K562 (cell line): ENCODE results near the gene COL4A1. TPM values are rescaled to one million over a fixed set of nuclear protein-coding genes. Genes with fewer than 3 reads are reported as not detected.

Source experiments
- ATAC-seq: fragments of 200-7000 bp; cut with Tn5 transposase; 3 replicates; pipeline ENCODE4 v1.9.1; 2020; ENCODE audit warnings: moderate library complexity
- BruUV-seq: library from RNA; stranded (reverse); fragments of 400-500 nt; replicated peaks from 2 replicates; lab custom pipeline; 2021; lab: Mats Ljungman, UMichigan
- CTCF ChIA-PET: fragments of 300-600 bp; formaldehyde crosslinking; extraction: SDS; loops from one replicate; lab custom pipeline; 2021; ENCODE audit warnings: low intra/inter-chr PET ratio; lab: Yijun Ruan, JAX
- POLR2A ChIA-PET: fragments of 300-600, 350-650 bp; sonication (Branson Sonifier 250); formaldehyde crosslinking; extraction: SDS; loops from one replicate; lab custom pipeline; 2021; ENCODE audit warnings: antibody characterized with exemption, inconsistent platforms; lab: Yijun Ruan, JAX
- DNase-seq, 4 experiments: peaks; one replicate each; pipeline versions ENCODE4 v3.0.0 to v3.0.0-alpha.2; 2011 to 2018; ENCODE audit warnings: low spot score in 3 of 4, mixed read lengths in 3 of 4; ENCODE audit errors: extremely low read depth in 1 of 4
- FAIRE-seq: peaks from 2 replicates; lab custom pipeline; 2011; peaks lifted over from hg19 to GRCh38; lab: Jason Lieb, UNC
- H2AFZ ChIP-seq: 2 replicates; pipeline ENCODE4 v1.6.0; 2011; ENCODE audit warnings: low read depth, low read length, control low read depth, inconsistent platforms
- H3K27ac ChIP-seq: fragments of 200-600 bp; 3 replicates; pipeline ENCODE4 v1.8.0; 2011; ENCODE audit warnings: low read depth, mild to moderate bottlenecking, control low read depth, inconsistent platforms, low read length, moderate library complexity, mixed read lengths; ENCODE audit errors: extremely low read depth
- H3K27me3 ChIP-seq, 2 experiments: fragments of 300-600 bp in 1 of 2; 2 replicates in 1 of 2; 3 replicates in 1 of 2; pipeline versions ENCODE4 v1.6.0 to v1.8.0; 2011; ENCODE audit warnings: inconsistent platforms in 2 of 2, low read length in 2 of 2, mild to moderate bottlenecking in 1 of 2, mixed read lengths in 1 of 2, moderate library complexity in 1 of 2; ENCODE audit not compliant: control insufficient read depth in 2 of 2, insufficient read depth in 2 of 2
- H3K36me3 ChIP-seq: fragments of 300-600 bp; 3 replicates; pipeline ENCODE4 v1.8.0; 2011; ENCODE audit warnings: mild to moderate bottlenecking, low read length, inconsistent platforms; ENCODE audit not compliant: control insufficient read depth, insufficient read depth
- H3K4me1 ChIP-seq, 2 experiments: fragments of 200-600 bp in 1 of 2; replicated peaks in 1 of 2; 2 replicates in 1 of 2; 3 replicates in 1 of 2; pipeline versions ENCODE4 v1.5.1 to v1.8.0; 2011; ENCODE audit warnings: inconsistent platforms in 2 of 2, low read length in 2 of 2, mild to moderate bottlenecking in 1 of 2, mixed read lengths in 1 of 2, moderate library complexity in 1 of 2; ENCODE audit not compliant: control insufficient read depth in 2 of 2, insufficient read depth in 2 of 2
- H3K4me2 ChIP-seq: 2 replicates; pipeline ENCODE4 v1.6.1; 2011; ENCODE audit warnings: low read length, control low read depth, inconsistent platforms, mixed read lengths; ENCODE audit not compliant: insufficient read depth
- H3K4me3 ChIP-seq: fragments of 200-600 bp; sonication (generic), shearing (Covaris generic); 2 replicates; pipeline ENCODE4 v1.5.1; 2016; ENCODE audit warnings: control low read depth, inconsistent platforms
- H3K79me2 ChIP-seq: fragments of 200-600 bp; 3 replicates; pipeline ENCODE4 v1.8.0; 2011; ENCODE audit warnings: low read length, inconsistent platforms; ENCODE audit not compliant: control insufficient read depth, insufficient read depth
- H3K9ac ChIP-seq, 2 experiments: 2 replicates each; pipeline versions ENCODE4 v1.6.0 to v1.6.1; 2011; ENCODE audit warnings: low read depth in 2 of 2, low read length in 2 of 2, control low read depth in 1 of 2, inconsistent platforms in 1 of 2, mild to moderate bottlenecking in 1 of 2, mixed read lengths in 1 of 2; ENCODE audit not compliant: insufficient read depth in 1 of 2
- H3K9me1 ChIP-seq: one replicate; pipeline ENCODE4 v1.6.0; 2011; ENCODE audit warnings: inconsistent platforms, mild to moderate bottlenecking, low read length, moderate library complexity; ENCODE audit not compliant: control insufficient read depth, insufficient read depth
- H3K9me3 ChIP-seq: replicated peaks from 2 replicates; pipeline ENCODE4 v1.5.1; 2011; ENCODE audit warnings: low read depth, low read length, inconsistent platforms; ENCODE audit not compliant: control insufficient read depth, insufficient read depth
- H4K20me1 ChIP-seq: replicated peaks from 2 replicates; pipeline ENCODE4 v1.6.1; 2011; ENCODE audit warnings: low read length, inconsistent platforms, mixed read lengths; ENCODE audit not compliant: control insufficient read depth, insufficient read depth
- ATF1 ChIP-seq, 2 experiments: fragments of 450-650 bp in 1 of 2; IDR thresholded peaks; 2 replicates each; pipeline ENCODE4 v1.6.1; 2016; ENCODE audit warnings: missing compliant biosample characterization in 1 of 2, missing genetic modification characterization in 1 of 2
- GABPA ChIP-seq: fragments of 200-800 bp; sonication (Bioruptor generic); conservative IDR thresholded peaks from 2 replicates; pipeline ENCODE4 v1.6.1; 2016; ENCODE audit warnings: low read depth, missing genetic modification characterization, missing compliant biosample characterization
- HNRNPK ChIP-seq: fragments of 200-400 bp; formaldehyde crosslinking; IDR thresholded peaks from one replicate; pipeline ENCODE4 v1.6.1; 2018; ENCODE audit warnings: mild to moderate bottlenecking, low read depth, low read length; ENCODE audit not compliant: poor library complexity, severe bottlenecking
- PCBP2 ChIP-seq: fragments of 200-400 bp; formaldehyde crosslinking; IDR thresholded peaks from 2 replicates; pipeline ENCODE4 v1.6.1; 2018; ENCODE audit warnings: low read length, low read depth, mild to moderate bottlenecking, moderate library complexity; ENCODE audit not compliant: poor library complexity, severe bottlenecking
- WGBS: fragments of 100-300 bp; shearing (Covaris generic); methylation state at CpG from one replicate; pipeline ENCODE4 v1.1.6; 2016; ENCODE audit warnings: low coverage, mixed read lengths; ENCODE audit not compliant: insufficient coverage; ENCODE audit errors: missing lambda C conversion rate; 5-methylcytosine and 5-hydroxymethylcytosine counted together
- in situ Hi-C: fragments of 300-500 bp; cut with MboI; formaldehyde crosslinking; loops from 4 replicates; pipeline ENCODE4 v1.15.0; 2018; ENCODE audit warnings: inconsistent platforms, mixed read lengths
- intact Hi-C: fragments of 100-400 bp; cut with micrococcal nuclease; formaldehyde crosslinking; loops from 2 replicates; pipeline ENCODE4 v1.14.2; 2022
- polyA plus RNA-seq, 8 experiments: library from polyadenylated mRNA; depleted of rRNA in 4 of 8; stranded (reverse) in 5 of 8; unstranded in 3 of 8; fragments of >200 nt; fragmentation: Nextera tagmentation in 2 of 8; fragmentation: Illumina TruSeq in 1 of 8; extraction: Ambion mirVana in 2 of 8; extraction: Trizol in 1 of 8; gene quantifications; 2 replicates each; pipeline versions ENCODE4 v1.2.1 to v1.2.3, GENCODE V29; 2011 to 2014; ENCODE audit warnings: inconsistent platforms in 1 of 8, missing spikeins in 1 of 8
- total RNA-seq, 7 experiments: library from RNA; depleted of rRNA in 6 of 7; stranded (reverse); fragments of >200 nt in 6 of 7; fragmentation: Illumina TruSeq in 2 of 7; extraction: Trizol in 2 of 7; gene quantifications; 2 replicates each; pipeline versions ENCODE4 v1.2.1 to v1.2.3, GENCODE V29; 2011 to 2021; ENCODE audit warnings: low replicate concordance in 1 of 7

The COL4A1 gene
- total and polyA plus RNA-seq, 9 of the 15 experiments (the other 6 are each of a cell fraction or from before 2014, with no cell fraction given): 0.35 TPM; not detected in 8

DNA sequence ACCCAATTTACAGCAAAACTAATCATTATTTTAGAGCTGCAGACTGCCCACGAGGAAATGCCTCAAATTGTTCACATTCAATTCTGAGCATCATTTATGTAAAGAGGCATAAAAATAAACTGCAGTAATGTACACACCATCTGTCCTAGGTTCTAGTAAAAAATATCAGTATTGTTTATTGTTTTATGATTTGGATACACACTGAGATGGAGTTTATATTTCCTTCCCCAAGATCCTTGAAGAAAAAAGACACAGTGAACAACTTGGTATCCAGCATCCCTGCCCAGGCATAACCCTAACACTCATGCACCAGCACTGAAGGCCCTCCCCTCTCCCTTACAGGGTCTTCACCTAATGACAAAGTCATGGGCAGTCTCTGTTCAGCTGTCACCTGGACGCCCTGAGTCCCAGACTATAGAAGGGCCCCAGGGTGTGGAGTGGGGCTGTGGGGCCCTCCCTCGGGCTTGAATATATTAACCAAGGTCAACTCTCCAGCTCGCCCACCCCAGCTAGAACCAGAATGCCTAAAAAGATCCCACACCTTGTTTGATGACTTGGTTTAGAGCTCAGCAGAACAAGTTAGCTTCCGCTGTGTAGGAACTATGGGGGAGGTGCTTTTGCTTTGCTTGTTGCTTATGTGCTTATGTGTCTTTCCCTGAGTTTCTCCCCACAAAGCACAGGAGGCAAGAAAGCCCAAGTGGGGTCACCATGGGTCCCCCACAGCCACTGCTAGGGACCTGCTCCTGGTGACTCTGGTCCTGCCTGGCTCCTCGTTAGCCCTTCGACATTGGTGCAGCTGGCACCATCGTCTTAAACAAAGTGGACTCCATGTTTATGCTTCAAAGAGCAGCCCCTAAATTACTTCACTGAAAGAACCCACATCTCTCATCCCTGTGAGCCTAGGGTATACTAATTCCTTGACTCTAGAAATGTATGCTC is 111.1 kb downstream of the COL4A1 start:
- Histone ChIP-seq H3K36me3 (no peaks in the 10 kb centered on the region), H3K4me2 (no peak overlapping the region), H3K27ac (no peak overlapping the region), H3K79me2 (no peaks in the 10 kb centered on the region), H2AFZ (no peak overlapping the region), H4K20me1 (no peaks in the 10 kb centered on the region; the same call in 1 of the 2 replicates), H3K4me1 (no peaks in the 10 kb centered on the region), H3K4me3 (no peak overlapping the region), H3K9me1 (no peaks in the 10 kb centered on the region), H3K27me3 (peaks cover 2 to 28% of the 10 kb centered on the region in 2 experiments; a peak in 2 of 5 replicates), H3K9me3 (no peaks in the 10 kb centered on the region), H3K9ac (no peak overlapping the region)
- ATAC-seq: no peak
- intact Hi-C loops: no loop called here
- no peak for TF ChIP-seq PCBP2
- no peak for TF ChIP-seq ATF1 (CRISPR knock-in tag; IDR thresholded peaks at IDR 0.05)
- no peak for TF ChIP-seq ATF1 (tag; IDR thresholded peaks at IDR 0.05)
- no peak for TF ChIP-seq GABPA
- TF ChIP-seq HNRNPK: no peak
- in situ Hi-C loops: no loop called here
- BruUV-seq: no TSS peak
- DNase-seq: no peak
- ChIA-PET POLR2A (interaction anchor here (0.6 kb wide), 1 partner anchor 213 kb away, joined by 3 read pairs; no protein-coding TSS in a partner anchor), CTCF (no interaction called here)
- WGBS: 0% methylated on average over 7 of the region's 8 CpGs
- no peak for FAIRE-seq
